SIG-M5 treated with dmso at 0.1 percent for 504 hours (cell line): ENCODE measurements around the gene LAMA4.
"Not testable (repeated sequence)": the region's sequence is repeated elsewhere in the genome, so short reads cannot be mapped to it uniquely, and the experiment has no call there.

Source experiments
- DNase-seq: peaks from one replicate; lab custom pipeline; 2025; ENCODE audit not compliant: unreplicated experiment; lab: John Stamatoyannopoulos, UW

LAMA4 gene

DNA sequence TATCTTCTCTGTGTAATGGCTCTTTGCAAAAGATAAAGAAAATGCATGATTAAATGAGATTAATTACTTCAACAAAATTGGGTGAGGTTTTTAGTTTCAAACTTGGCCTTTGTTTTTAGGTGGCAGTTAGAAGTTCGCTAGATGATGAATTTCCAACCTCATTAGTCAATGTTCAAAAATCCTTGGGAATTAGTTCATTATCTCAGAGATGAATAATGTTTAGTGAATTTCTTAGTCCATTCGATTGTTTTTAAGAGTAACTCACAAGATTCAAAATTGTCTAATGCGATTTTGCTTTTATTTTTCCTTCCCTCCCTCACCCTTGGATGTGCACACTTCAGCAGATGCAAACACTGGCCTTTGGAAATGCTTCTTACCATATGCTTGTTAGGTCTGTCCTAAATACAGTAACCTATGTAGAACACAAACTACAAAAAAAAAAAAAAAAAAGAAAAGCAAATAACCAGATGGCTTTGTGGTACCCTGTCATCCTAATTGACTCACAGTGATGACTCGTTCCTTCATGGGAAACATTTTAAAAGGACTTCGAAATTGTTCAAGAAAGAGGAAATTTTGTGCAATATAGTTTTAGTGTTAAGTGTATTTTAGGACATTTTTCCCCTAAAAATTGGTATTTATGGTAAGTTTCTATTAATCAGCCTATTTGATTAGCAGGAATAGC is 100.3 kb downstream of the LAMA4 start:
- no peak for DNase-seq

DNA sequence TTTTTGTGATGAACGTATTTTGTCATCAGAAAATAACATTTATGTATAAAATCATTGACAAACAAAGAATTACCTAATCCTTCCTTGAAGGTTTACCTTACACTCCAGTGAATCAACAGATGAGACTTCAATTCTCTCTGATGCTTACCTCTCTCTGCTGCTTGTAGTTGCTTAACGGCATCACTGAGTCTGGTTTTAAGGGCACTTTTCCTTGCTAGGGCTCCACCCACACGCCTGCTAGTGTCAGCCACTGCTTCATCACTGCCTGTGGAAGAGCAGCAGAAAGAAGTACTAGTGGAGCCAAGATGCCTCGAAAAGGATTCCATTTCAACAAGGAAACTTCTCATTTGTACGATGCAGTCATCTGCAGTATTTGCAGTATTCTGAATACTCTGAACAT is 104.0 kb downstream of the LAMA4 start:
- DNase-seq = no peak

DNA sequence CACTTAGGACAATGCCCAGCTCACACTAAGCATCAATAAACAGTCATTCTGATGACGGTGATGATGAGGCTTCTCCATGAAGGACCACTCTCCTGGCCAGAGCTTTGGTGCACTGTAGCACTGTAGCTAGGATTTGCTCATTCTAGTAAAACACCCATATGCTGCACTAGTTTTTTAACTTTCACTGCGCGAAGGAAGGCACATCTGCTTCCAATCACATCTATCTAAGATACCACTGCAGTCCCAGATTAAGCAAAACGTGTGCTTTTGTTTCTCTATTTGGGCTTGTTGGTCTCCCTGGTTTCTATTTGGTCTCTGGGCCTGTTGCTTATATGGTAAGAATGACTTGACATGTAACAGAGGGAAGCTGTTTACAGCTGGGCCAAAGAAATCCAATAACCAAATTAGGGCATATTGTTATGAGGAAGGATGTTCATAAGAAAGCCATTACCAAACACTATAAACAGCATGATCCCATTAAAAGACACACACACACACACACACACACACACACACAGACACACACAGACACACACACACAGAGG is 104.6 kb downstream of the LAMA4 start:
- DNase-seq = no peak

DNA sequence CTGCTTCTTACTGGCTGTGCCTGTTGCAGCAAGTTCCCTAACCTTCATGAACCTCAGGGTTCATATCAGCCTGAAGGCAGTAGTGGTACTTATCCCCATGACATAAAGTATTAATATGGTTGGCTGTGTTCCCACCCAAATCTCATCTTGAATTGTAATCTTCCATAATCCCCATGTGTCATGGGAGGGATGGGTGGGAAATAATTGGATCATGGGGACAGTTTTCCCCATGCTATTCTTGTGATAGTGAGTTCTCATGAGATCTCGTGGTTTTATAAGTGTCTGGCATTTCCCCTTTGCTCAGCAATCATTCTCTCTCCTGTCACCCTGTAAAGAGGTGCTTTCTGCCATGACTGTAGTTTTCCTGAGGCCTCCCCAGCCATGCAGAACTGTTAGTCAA is 105.1 kb downstream of the LAMA4 start:
- no peak for DNase-seq

DNA sequence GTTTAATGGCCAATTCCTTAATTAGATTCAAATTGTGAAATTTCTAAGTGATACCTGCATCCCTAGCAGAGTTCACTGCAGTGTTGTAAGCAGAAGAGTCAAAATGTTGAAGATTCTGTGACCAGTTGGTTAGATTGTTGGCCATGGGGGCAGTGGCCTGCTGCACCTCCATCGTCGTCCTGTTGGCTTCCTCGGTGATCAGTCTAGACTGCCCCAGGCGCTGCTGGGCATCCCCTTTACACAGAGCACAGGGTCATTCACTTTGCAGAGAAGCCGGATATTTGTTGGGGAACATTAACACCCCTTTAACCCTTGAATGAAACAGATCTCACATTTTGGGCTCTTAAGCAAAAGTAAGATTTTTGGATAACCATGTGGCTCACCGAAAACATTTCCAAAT is 106.3 kb downstream of the LAMA4 start:
- no peak for DNase-seq

DNA sequence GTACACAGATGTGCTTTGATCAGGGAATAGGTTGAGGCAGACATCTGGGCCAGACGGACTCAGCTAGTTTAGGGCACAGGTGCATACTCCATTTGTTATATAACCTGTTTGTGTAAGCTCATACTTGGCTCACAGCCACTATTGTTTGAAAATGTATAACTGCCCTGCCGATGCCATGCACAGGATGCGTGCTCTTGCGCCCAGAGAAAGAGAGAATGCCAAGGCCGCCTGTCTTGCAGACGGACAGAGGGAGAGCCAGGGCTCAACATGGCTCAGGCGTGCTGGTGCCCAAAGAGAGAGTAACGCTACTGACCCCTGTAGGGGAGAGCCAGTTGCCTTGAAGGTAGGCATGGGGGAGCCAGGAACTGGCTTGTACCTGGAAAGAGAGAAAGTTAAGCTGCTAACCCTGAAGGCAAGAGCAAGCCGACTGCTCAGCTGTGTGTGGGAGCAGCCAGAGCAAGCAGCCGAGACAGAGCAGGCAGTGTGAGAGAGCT is 109.2 kb downstream of the LAMA4 start:
- no peak for DNase-seq

DNA sequence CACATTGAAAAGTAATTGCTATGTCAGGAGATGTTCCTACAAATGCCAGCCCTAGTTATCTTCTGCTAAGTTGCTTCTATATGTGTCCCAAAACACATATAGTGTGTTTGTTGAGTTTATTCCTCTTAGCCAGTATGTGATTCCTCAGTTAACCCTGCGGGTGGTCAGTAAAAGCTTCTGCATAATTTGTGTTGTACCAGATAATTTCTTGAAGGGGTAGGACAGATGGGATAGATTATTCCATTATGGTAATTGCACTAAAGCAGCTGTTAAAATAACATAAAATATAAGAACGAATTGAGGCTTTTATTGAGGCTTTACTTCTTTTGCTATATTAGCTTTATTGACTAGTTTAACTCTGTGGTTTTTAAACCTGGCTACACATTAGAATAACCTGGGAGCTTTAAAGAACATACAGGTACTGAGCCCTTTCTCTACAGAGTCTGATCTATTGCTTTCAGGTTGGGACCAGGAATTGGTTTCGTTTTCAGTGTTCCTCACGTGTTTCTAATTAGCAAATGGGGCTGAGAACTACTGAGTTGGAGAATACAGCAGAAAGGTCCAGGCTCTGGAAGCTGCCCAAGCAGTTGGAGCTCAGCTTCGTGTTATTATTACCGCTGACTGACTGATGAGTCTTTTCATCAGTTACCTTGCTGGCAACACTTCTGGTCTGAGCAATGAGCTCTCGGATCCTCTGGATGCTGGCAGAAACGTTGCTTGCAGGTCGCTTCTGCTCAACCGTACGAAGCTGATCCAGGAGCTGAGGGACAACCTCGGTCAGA is 110.0 kb downstream of the LAMA4 start:
- DNase-seq = no peak

DNA sequence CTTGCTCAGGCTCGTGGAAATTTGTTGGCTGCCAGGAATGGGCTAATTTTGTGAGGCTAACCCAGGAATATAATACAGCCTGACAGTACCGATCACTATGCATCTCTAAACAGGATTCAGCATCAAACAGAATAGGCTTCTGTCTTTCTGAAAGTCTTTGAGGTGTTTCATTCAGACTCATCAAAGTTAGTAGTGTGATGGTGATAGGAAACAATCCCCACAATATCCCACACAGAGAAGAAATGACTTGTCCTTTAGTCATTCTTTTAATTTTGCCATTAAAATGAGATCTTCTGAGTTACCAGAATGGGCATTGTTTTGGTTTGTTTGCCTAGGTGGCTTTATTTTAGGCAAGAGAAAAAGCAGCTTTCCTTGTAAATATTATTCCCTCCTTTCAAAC is 112.7 kb downstream of the LAMA4 start:
- no peak for DNase-seq

DNA sequence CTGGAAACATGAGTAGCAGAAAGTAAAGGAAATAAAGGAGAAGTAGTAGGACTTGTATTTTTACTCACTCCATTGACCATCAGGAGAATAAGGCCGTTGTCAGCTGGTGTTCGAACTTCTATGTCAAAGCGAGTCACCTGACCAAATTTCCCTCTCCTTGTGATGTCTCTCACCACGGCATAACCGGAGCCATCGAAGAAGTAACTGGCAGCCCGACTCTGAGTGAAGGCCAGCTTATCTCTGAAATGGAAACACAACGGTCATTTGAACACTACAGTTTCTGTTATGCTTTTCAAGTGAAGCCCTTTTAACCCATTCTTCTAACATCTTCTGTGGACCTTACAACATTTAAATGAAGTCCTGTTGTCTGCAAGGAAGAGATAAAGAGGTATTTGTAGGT is 115.3 kb downstream of the LAMA4 start:
- DNase-seq = no peak

DNA sequence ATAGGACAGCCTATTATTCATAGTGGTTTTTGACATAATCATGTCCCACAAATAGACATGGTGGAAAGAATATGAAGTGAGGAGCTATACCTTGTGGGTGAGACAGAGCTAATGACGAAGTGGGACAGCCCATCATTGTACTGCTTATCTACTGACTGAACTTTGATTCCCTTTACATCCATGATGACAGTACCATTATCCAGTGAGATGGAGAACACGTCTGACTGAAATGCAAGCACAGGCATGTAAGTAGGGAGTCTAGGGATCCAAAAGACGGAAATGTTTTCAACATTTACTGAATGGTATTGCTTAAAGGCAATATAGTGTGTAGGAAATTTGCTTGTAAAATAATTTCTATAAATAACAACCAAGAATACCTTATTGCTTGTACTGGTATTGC is 123.5 kb downstream of the LAMA4 start:
- no peak for DNase-seq

DNA sequence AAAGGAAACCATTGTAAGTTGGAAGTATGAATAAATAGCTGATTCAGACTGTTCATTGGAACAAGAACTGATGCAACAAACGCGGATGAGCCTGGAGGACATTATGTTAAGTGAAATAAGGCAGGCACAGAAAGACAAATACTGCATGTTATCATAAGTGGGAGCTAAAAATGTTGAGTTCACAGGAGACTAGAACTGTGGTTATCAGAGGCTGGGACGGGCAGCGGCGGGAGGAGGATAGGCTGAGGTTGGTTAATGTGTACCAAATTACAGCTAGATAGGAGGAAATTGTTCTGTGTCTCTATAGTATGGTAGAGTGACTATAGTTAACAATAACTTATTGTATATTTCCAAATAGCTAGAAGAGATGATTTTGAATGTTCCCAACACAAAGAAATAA is 126.2 kb downstream of the LAMA4 start:
- DNase-seq = no peak

DNA sequence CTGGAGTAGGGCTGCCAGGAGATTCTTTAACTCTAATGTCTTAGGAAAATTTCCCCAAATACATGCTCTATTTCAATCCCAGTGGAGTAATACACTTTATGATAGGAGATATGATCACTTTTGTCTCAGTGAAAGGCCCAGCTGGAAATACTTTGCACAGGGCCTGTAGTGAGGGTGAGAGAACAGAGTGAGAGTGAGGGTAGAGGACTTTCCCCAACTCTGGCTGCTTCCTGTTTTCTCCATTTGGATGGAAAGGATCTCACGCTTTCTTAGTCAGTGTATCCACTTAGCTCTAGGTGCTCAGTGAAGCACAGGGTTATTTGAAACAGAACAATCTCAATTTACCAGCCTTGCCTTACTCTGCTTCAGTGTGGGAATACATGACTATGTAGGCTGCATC is 130.4 kb downstream of the LAMA4 start:
- DNase-seq = no peak

DNA sequence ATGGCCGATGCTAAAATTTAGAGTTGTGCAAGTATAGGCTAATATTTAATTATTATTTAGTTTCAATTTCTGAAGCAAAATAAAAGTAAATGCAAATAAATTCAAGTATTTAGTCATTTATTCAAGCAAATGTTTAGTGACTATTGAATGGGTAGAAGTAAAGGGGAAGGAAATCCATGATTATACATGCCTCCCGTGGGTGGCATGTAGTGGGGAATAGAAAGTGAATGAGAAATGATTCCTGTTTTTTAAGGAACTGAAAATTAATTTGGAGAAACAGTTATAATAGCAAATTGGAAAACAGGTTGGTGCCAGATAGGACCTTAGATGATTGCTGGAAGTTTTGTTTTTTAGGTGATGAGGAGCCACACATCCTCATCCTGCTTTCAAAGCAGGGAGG is 131.6 kb downstream of the LAMA4 start:
- no peak for DNase-seq

DNA sequence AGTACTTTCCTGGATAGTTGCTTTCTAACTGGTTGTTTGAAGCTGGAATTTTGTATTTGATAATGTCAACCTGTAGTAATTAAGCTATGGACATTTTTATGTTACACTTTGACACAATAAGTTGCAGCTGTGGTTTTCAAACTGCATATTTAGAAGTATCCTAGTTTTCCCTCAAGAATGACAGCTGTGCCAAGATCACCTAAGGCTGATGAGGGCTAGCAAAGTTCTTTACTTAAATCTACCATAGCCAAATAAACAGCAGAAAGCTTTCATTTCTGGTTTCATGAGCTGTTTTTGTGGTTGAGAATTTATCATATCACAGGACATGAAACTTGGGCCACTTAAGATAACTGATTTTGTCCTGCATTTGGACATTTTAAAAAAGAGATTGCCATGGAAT is 136.3 kb downstream of the LAMA4 start:
- no peak for DNase-seq

DNA sequence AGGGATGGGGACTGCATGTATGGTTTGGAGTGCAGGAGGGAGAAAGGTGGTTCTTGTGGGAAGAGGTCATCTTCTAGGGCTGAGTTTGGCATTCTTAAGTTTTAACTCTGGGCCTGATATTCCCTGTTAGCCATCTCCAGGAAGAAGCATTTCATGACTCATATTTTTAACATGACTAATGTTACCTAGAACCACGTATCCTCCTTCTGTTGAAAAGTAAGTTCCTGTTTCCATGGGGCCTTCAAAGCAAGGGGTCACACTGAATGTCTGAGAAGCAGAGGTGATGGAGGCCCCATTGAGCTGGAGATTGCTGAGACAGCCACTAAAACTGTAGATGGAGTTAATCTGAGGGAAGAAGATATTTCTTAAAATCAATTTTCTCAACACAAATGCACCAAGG is 136.8 kb downstream of the LAMA4 start:
- no peak for DNase-seq

DNA sequence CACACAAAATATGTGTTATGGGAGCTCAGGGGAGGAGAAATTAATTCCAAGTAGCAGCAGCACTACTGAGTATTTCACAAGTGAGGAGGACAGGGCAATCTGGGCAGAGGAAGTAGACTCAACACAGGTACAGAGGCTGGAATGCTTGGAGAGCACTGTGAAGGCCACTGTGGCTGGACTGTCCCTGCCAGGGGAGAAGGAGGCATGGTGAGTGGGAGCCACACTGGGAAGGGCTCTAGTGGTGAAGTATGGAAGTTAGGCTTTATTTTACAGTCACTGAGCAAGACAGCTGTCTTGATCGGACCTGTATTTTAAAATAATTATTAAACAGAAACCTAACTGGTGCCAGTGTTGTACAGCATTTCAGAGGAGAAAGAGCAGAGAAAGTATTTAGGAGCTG is 138.1 kb downstream of the LAMA4 start:
- DNase-seq = no peak

DNA sequence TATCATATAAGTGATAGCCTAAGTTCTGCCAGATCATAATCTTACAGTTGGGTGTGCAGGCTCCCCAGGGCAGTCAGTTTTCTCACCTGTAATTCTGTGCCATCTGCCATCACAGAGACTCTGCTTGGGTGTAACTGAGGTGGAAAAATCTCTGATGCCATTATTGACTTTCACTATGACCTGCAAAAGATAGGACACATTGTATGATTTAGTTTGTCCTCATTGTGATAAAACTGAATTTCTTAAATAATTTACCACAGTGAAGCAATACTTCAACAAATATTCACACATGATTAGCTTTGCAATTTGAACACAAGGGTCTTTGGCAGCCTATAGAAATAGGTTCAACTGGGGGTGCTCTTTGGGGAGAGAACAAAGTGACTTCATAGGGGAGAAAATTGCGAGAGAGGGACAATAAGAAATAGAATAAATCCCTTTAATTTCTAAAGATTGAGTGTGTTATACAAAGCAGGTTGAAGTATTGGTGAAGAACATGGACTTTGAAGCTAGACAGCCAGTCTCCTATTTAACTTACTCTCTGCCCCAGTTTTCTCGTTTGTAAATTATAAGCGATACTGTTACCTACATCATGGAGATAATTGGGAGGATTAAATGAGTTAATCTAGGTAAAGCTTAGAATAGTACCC is 139.7 kb downstream of the LAMA4 start:
- DNase-seq = no peak

DNA sequence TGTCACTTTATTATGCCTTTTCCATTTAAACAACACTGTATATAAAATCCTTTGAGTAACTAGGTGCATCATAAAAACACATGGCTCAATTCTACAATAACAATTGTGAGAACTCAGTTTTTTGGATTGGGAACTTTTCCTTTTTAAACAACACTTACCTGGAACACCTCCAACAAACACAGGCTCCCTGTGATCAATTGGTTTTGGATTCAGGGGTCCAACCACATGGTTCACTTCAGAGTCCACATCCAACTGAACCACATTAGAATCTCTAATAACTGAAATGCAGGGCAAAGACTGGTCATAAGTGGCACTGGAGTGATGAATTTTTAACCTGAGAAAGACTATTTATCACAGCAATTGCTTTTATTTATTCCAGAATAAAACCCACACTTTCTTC is 140.4 kb downstream of the LAMA4 start:
- no peak for DNase-seq

DNA sequence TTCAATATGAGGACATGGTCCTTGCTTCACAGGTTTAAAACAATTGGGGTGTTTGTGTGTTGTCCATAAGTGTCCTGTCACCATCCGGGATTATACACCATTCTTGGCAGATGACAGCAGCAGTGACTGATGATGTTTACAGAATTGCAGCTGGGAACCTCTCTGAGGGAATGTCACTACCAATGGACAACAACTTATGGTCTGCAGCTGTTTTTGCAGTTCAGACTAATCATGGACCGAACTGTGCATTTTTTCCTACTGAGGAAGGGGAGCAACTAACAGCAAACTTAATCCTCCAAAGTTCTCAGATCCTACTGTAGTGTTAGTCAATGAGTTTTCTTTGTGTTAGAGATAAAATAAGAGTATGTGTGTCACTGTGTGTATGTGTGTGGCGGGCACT is 140.9 kb downstream of the LAMA4 start:
- no peak for DNase-seq

DNA sequence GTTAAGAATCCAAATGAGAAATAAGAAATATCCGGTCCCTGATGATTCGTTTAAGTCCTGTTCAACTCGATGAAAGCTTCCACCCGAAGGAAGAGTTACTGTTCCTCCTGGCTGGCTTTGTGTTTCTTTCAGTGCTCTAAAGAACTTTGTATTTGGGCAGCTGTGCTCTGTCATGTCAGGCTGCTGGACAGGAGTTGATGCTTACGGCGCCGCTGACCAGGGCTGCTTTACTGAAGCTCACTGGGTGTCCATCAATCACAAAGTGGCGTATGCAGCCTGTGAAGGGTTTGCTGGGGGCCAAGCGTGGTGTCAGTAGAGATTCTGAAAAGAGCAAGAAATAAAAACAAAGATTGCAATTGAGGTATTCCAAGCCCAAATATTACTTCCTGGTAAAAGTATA is 145.1 kb downstream of the LAMA4 start:
- DNase-seq = no peak

DNA sequence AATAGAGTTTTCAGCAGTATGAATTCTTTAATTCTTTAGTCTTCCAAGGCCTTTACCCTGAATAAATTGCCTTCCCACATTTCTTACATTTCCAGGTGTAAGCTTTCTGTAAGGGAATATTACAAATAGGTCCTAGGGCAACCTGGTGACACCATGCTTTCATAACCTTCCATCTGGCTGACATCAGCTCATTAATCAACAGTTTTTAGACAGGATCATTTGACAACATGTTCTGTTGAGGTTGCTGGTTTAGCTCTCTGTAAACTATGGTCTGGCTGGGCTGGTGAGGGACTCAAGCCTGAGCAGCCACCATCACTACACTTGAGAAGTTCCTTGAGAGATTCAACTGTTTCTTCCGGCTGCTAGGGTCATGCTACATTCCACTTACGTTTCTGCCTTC is 147.8 kb downstream of the LAMA4 start:
- no peak for DNase-seq

DNA sequence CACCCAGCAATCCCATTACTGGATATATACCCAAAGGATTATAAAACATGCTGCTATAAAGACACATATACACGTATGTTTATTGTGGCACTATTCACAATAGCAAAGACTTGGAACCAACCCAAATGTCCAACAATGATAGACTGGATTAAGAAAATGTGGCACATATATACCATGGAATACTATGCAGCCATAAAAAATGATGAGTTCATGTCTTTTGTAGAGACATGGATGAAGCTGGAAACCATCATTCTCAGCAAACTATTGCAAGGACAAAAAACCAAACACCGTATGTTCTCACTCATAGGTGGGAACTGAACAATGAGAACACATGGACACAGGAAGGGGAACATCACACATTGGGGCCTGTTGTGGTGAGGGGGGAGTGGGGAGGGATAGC is 148.3 kb downstream of the LAMA4 start:
- not testable (repeated sequence) for DNase-seq
